GM12875 (cell line): ENCODE measurements around the gene SFSWAP.
"Not testable (repeated sequence)": the region's sequence is repeated elsewhere in the genome, so short reads cannot be mapped to it uniquely, and the experiment has no call there.

Experiments used
- H3K4me3 ChIP-seq: one replicate; pipeline ENCODE4 v1.5.1; 2011; ENCODE audit warnings: low read depth, low read length, control low read depth
- CTCF ChIP-seq: IDR thresholded peaks from 2 replicates; pipeline ENCODE4 v1.5.1; 2011; ENCODE audit warnings: low read depth, mild to moderate bottlenecking, control low read depth, inconsistent platforms, low read length, moderate library complexity, borderline replicate concordance; ENCODE audit not compliant: insufficient read depth

Gene SFSWAP

GRCh38 chr12:131698286-131698685 is 12.6 kb upstream of the SFSWAP start:
- no peak for TF ChIP-seq CTCF
- no peak overlapping the region for H3K4me3 ChIP-seq

- no peak overlapping the region for H3K4me3 ChIP-seq
- TF ChIP-seq CTCF: no peak
Measured at GRCh38 chr12:131699434-131699833, 11.5 kb upstream of the SFSWAP start.

- H3K4me3 ChIP-seq: no peak overlapping the region
Measured at GRCh38 chr12:131700271-131700670, 10.6 kb upstream of the SFSWAP start.

GRCh38 chr12:131701705-131702572 is 9.0 kb upstream of the SFSWAP start:
- H3K4me3 ChIP-seq: no peak overlapping the region
- TF ChIP-seq CTCF: no peak

More at GRCh38 chr12:131700271-131700670, 10.6 kb upstream of the SFSWAP start:
- TF ChIP-seq CTCF: no peak

- no peak for TF ChIP-seq CTCF
- H3K4me3 ChIP-seq: no peak overlapping the region
Measured at GRCh38 chr12:131702573-131702877, 8.4 kb upstream of the SFSWAP start.

- TF ChIP-seq CTCF: no peak
- no peak overlapping the region for H3K4me3 ChIP-seq
Measured at GRCh38 chr12:131703161-131703560, 7.7 kb upstream of the SFSWAP start.

- H3K4me3 ChIP-seq: no peak overlapping the region
- no peak for TF ChIP-seq CTCF
Measured at GRCh38 chr12:131704509-131704908, 6.4 kb upstream of the SFSWAP start.

GRCh38 chr12:131706709-131707108 is 4.2 kb upstream of the SFSWAP start:
- H3K4me3 ChIP-seq: not testable (repeated sequence)
